Measurements from ENCODE around the gene EFHD2. TPM values are rescaled to one million over a fixed set of nuclear protein-coding genes. Genes with fewer than 3 reads are reported as not detected.
"Not testable (repeated sequence)": the region's sequence is repeated elsewhere in the genome, so short reads cannot be mapped to it uniquely, and the experiment has no call there.

The EFHD2 gene
- polyA plus RNA-seq, 3 donors: 11.8 to 15.6 (median 15.0) TPM

GRCh38 chr1:15383810-15384209 is 25.9 kb upstream of the EFHD2 start:
- no peak for DNase-seq

GRCh38 chr1:15384301-15384901 is 25.3 kb upstream of the EFHD2 start:
- no peak for DNase-seq

GRCh38 chr1:15385420-15385819 is 24.3 kb upstream of the EFHD2 start:
- DNase-seq: no peak

GRCh38 chr1:15386164-15386749 is 23.4 kb upstream of the EFHD2 start:
- DNase-seq: peak; percentile 23

- no peak for DNase-seq
These were observed 21.3 kb upstream of the EFHD2 start for GRCh38 chr1:15388201-15388880.

- not testable (repeated sequence) for DNase-seq
These were observed 19.9 kb upstream of the EFHD2 start for GRCh38 chr1:15389828-15390227.

GRCh38 chr1:15390667-15391066 is 19.0 kb upstream of the EFHD2 start:
- DNase-seq: no peak

GRCh38 chr1:15391366-15391765 is 18.3 kb upstream of the EFHD2 start:
- DNase-seq: no peak

- DNase-seq: no peak
These were observed 16.0 kb upstream of the EFHD2 start for GRCh38 chr1:15393475-15394257.

- DNase-seq: no peak
These were observed 15.4 kb upstream of the EFHD2 start for GRCh38 chr1:15394258-15394690.

- DNase-seq: no peak
These were observed 12.5 kb upstream of the EFHD2 start for GRCh38 chr1:15397236-15397635.

GRCh38 chr1:15399710-15400109 is 10.0 kb upstream of the EFHD2 start:
- no peak for DNase-seq

GRCh38 chr1:15400627-15401026 is 9.1 kb upstream of the EFHD2 start:
- no peak for DNase-seq

- no peak for DNase-seq
These were observed 8.2 kb upstream of the EFHD2 start for GRCh38 chr1:15401391-15402055.

- no peak for DNase-seq
These were observed 6.8 kb upstream of the EFHD2 start for GRCh38 chr1:15402809-15403450.

- no peak for DNase-seq
These were observed 5.6 kb upstream of the EFHD2 start for GRCh38 chr1:15403962-15404580.

- no peak for DNase-seq
These were observed 4.4 kb upstream of the EFHD2 start for GRCh38 chr1:15405106-15405850.

- DNase-seq: no peak
These were observed 2.8 kb upstream of the EFHD2 start for GRCh38 chr1:15406614-15407559.

- DNase-seq: no peak
These were observed 2.1 kb upstream of the EFHD2 start for GRCh38 chr1:15407580-15407979.
